K562 (cell line): ENCODE measurements around the gene EIF3I. TPM values are rescaled to one million over a fixed set of nuclear protein-coding genes. Genes with fewer than 3 reads are reported as not detected.

Experiments used
- BCOR ChIP-seq: fragments of 450-650 bp; IDR thresholded peaks from 2 replicates; pipeline ENCODE4 v1.6.1; 2016
- CBFA2T2 ChIP-seq: fragments of 450-650 bp; conservative IDR thresholded peaks from 2 replicates; pipeline ENCODE4 v1.6.1; 2017; ENCODE audit warnings: mild to moderate bottlenecking
- HMGN3 ChIP-seq: IDR thresholded peaks from 2 replicates; pipeline ENCODE4 v1.6.1; 2011; ENCODE audit warnings: borderline replicate concordance, low read depth, mild to moderate bottlenecking, mixed read lengths, low read length; ENCODE audit not compliant: insufficient read length; ENCODE audit errors: extremely low read depth
- NFE2L1 ChIP-seq: fragments of 450-650 bp; IDR thresholded peaks from 2 replicates; pipeline ENCODE4 v1.6.1; 2016; ENCODE audit warnings: missing genetic modification characterization, low read depth, mild to moderate bottlenecking, missing compliant biosample characterization, moderate library complexity, borderline replicate concordance
- NONO ChIP-seq, 2 experiments: fragments of 200-400 bp in 1 of 2; fragments of 450-650 bp in 1 of 2; formaldehyde crosslinking in 1 of 2; IDR thresholded peaks; 2 replicates each; pipeline ENCODE4 v1.6.1; 2017; ENCODE audit warnings: low read depth in 2 of 2, mild to moderate bottlenecking in 2 of 2, moderate library complexity in 2 of 2, low read length in 1 of 2
- RNF219 ChIP-seq: fragments of 250-450 bp; sonication (Bioruptor Pico); IDR thresholded peaks from 2 replicates; pipeline ENCODE4 v1.5.0; 2022; ENCODE audit warnings: mild to moderate bottlenecking
- SIRT6 ChIP-seq: IDR thresholded peaks from one replicate; pipeline ENCODE4 v1.6.1; 2012; ENCODE audit warnings: low read depth, mild to moderate bottlenecking, control low read depth, inconsistent platforms, low read length, moderate library complexity
- SMARCB1 ChIP-seq: IDR thresholded peaks from 2 replicates; pipeline ENCODE4 v1.6.1; 2011; ENCODE audit warnings: improper control_type of control experiment, low read depth; ENCODE audit not compliant: insufficient read length
- TAF9B ChIP-seq: fragments of 450-650 bp; IDR thresholded peaks from 2 replicates; pipeline ENCODE4 v1.6.1; 2018; ENCODE audit warnings: mild to moderate bottlenecking; ENCODE audit not compliant: partially characterized antibody
- WHSC1 ChIP-seq: IDR thresholded peaks from one replicate; pipeline ENCODE4 v1.6.1; 2012; ENCODE audit warnings: low read length, control low read depth, inconsistent platforms
- ZBTB49 ChIP-seq: sonication (generic); formaldehyde crosslinking; IDR thresholded peaks from 2 replicates; pipeline ENCODE4 v1.8.0; 2022; ENCODE audit warnings: missing genetic modification reagents, mild to moderate bottlenecking, borderline replicate concordance
- ZKSCAN1 ChIP-seq: fragments of 150-350 bp; IDR thresholded peaks from 2 replicates; pipeline ENCODE4 v1.6.1; 2016; ENCODE audit warnings: low read depth, low read length
- ZNF408 ChIP-seq: fragments of 250-450 bp; sonication (Bioruptor Pico); IDR thresholded peaks from 2 replicates; pipeline ENCODE4 v1.4.0; 2020; ENCODE audit warnings: low read depth, mild to moderate bottlenecking, moderate library complexity
- ZNF41 ChIP-seq: fragments of 250-450 bp; sonication (Bioruptor Pico); conservative IDR thresholded peaks from 2 replicates; pipeline ENCODE4 v1.4.0; 2020; ENCODE audit warnings: mild to moderate bottlenecking
- ZNF589 ChIP-seq: fragments of 200-800 bp; sonication (Bioruptor generic); IDR thresholded peaks from 2 replicates; pipeline ENCODE4 v1.6.1; 2016; ENCODE audit warnings: low read depth, missing genetic modification characterization, missing compliant biosample characterization
- ZNF639 ChIP-seq, 2 experiments: fragments of 200-800 bp in 1 of 2; sonication (Bioruptor generic) in 1 of 2; sonication (generic) in 1 of 2; formaldehyde crosslinking in 1 of 2; IDR thresholded peaks in 1 of 2; conservative IDR thresholded peaks in 1 of 2; 2 replicates each; pipeline versions ENCODE4 v1.5.0 to v1.6.1; 2016 to 2020; ENCODE audit warnings: missing compliant biosample characterization in 1 of 2, missing genetic modification characterization in 1 of 2, missing genetic modification reagents in 1 of 2
- polyA plus RNA-seq, 8 experiments: library from polyadenylated mRNA; depleted of rRNA in 4 of 8; stranded (reverse) in 5 of 8; unstranded in 3 of 8; fragments of >200 nt; fragmentation: Nextera tagmentation in 2 of 8; fragmentation: Illumina TruSeq in 1 of 8; extraction: Ambion mirVana in 2 of 8; extraction: Trizol in 1 of 8; gene quantifications; 2 replicates each; pipeline versions ENCODE4 v1.2.1 to v1.2.3, GENCODE V29; 2011 to 2014; ENCODE audit warnings: inconsistent platforms in 1 of 8, missing spikeins in 1 of 8
- total RNA-seq, 7 experiments: library from RNA; depleted of rRNA in 6 of 7; stranded (reverse); fragments of >200 nt in 6 of 7; fragmentation: Illumina TruSeq in 2 of 7; extraction: Trizol in 2 of 7; gene quantifications; 2 replicates each; pipeline versions ENCODE4 v1.2.1 to v1.2.3, GENCODE V29; 2011 to 2021; ENCODE audit warnings: low replicate concordance in 1 of 7

EIF3I gene
- total and polyA plus RNA-seq, 9 of the 15 experiments (the other 6 are each of a cell fraction or from before 2014, with no cell fraction given), result 414 to 1,526 (median 635) TPM

GRCh38 chr1:32241001-32241763 lies 19.0 kb downstream of the EIF3I start (continued):
- TF ChIP-seq ZNF589 (CRISPR knock-in tag) (no peak), WHSC1 (no peak), CBFA2T2 (peak; percentile 33), ZKSCAN1 (no peak), ZNF408 (no peak), ZNF41 (CRISPR knock-in tag) (no peak), RNF219 (no peak), ZBTB49 (CRISPR knock-in tag) (no peak), SIRT6 (no peak), NFE2L1 (tag) (no peak), NONO (IDR thresholded peaks at IDR 0.05; ENCODE audit: low read depth in 2 of 2, low read length in 1 of 2) (no peak), SMARCB1 (no peak), BCOR (no peak), ZNF639 (CRISPR knock-in tag; conservative IDR thresholded peaks at IDR 0.05 in 1 of 2, IDR thresholded peaks at IDR 0.05 in 1 of 2) (no peak), TAF9B (no peak), HMGN3 (no peak)
